CD4-positive, alpha-beta T cell treated with Interferon gamma for 1 hour (primary cell): Measurements from ENCODE around the gene TFEB.

ENCODE experiments used
- DNase-seq: peaks from one replicate; pipeline ENCODE4 v3.0.0-alpha.2; 2020

TFEB gene

GRCh38 chr6:41736800-41737555 is 1.6 kb upstream of the TFEB start:
- no peak for DNase-seq

- no peak for DNase-seq
Measured at GRCh38 chr6:41736186-41736733, 852 bp upstream of the TFEB start.

- peak; percentile 66 for DNase-seq
Measured at GRCh38 chr6:41734666-41735426, 562 bp downstream of the TFEB start.

- DNase-seq = peak; percentile 77
Measured at GRCh38 chr6:41733707-41734665, 1.4 kb downstream of the TFEB start.

- DNase-seq = no peak
Measured at GRCh38 chr6:41733360-41733706, 2.1 kb downstream of the TFEB start.

- DNase-seq = peak; percentile 70
Measured at GRCh38 chr6:41732591-41733359, 2.6 kb downstream of the TFEB start.

GRCh38 chr6:41732149-41732548 is 3.3 kb downstream of the TFEB start:
- no peak for DNase-seq

GRCh38 chr6:41731561-41732086 is 3.8 kb downstream of the TFEB start:
- no peak for DNase-seq

- DNase-seq = no peak
Measured at GRCh38 chr6:41730531-41731436, 4.6 kb downstream of the TFEB start.

GRCh38 chr6:41729624-41730023 is 5.8 kb downstream of the TFEB start:
- DNase-seq = no peak

GRCh38 chr6:41728954-41729353 is 6.5 kb downstream of the TFEB start:
- DNase-seq = no peak

GRCh38 chr6:41728073-41728936 is 7.1 kb downstream of the TFEB start:
- peak; percentile 28 for DNase-seq

GRCh38 chr6:41727705-41728072 is 7.7 kb downstream of the TFEB start:
- DNase-seq = no peak

- DNase-seq = no peak
Measured at GRCh38 chr6:41726876-41727275, 8.5 kb downstream of the TFEB start.

GRCh38 chr6:41724586-41725501 is 10.6 kb downstream of the TFEB start:
- no peak for DNase-seq

- no peak for DNase-seq
Measured at GRCh38 chr6:41724228-41724580, 11.2 kb downstream of the TFEB start.

GRCh38 chr6:41723530-41724227 is 11.7 kb downstream of the TFEB start:
- peak; percentile 83 for DNase-seq

GRCh38 chr6:41722969-41723529 is 12.4 kb downstream of the TFEB start:
- no peak for DNase-seq
